HFF-Myc (cell line): ENCODE results near the gene LAMC1.

Experiments used
- DNase-seq: peaks from one replicate; pipeline ENCODE4 v3.0.0-alpha.2; 2011; ENCODE audit warnings: low read depth; ENCODE audit errors: extremely low read depth
- H3K4me3 ChIP-seq: replicated peaks from 2 replicates; pipeline ENCODE4 v1.5.1; 2011; ENCODE audit warnings: low read depth, mild to moderate bottlenecking, control low read depth, low read length
- TF ChIP-seq, protein P1 (sequence below): IDR thresholded peaks from 2 replicates; pipeline ENCODE4 v1.5.1; 2012; ENCODE audit warnings: mild to moderate bottlenecking, low read depth, low read length, control low read depth; ENCODE audit errors: missing control alignments

Gene LAMC1

DNA sequence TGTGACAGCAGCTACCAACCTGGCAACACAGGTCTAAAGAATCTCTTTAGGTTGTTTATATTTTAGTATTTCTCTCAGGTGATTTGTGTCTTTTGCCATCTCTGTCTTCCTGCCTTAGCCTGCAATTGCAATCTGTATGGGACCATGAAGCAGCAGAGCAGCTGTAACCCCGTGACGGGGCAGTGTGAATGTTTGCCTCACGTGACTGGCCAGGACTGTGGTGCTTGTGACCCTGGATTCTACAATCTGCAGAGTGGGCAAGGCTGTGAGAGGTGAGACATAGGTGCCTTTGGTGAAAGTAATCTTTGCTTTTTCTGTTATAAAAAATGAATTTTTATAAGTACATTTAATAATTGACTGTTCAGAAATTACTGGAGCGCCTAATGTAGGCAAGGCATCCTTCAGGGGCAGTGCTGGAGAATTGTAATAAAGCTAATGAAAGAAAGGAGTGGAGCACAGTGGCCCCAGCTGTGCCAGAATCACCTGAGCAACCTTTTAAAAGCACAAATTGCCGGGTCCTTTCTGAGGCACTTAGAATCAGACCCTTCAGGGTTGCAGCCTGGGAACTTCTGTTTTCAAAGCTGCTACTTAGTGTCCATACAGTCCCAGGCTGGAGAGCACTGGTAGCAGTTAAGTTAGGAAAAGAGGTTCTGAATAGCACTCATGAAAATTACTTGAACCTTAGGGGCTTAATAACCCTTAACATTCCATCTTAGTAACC lies 102.2 kb downstream of the LAMC1 start:
- no peak for DNase-seq
- no peak overlapping the region for H3K4me3 ChIP-seq
- TF ChIP-seq, protein P1, sequence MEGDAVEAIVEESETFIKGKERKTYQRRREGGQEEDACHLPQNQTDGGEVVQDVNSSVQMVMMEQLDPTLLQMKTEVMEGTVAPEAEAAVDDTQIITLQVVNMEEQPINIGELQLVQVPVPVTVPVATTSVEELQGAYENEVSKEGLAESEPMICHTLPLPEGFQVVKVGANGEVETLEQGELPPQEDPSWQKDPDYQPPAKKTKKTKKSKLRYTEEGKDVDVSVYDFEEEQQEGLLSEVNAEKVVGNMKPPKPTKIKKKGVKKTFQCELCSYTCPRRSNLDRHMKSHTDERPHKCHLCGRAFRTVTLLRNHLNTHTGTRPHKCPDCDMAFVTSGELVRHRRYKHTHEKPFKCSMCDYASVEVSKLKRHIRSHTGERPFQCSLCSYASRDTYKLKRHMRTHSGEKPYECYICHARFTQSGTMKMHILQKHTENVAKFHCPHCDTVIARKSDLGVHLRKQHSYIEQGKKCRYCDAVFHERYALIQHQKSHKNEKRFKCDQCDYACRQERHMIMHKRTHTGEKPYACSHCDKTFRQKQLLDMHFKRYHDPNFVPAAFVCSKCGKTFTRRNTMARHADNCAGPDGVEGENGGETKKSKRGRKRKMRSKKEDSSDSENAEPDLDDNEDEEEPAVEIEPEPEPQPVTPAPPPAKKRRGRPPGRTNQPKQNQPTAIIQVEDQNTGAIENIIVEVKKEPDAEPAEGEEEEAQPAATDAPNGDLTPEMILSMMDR: no peak

DNA sequence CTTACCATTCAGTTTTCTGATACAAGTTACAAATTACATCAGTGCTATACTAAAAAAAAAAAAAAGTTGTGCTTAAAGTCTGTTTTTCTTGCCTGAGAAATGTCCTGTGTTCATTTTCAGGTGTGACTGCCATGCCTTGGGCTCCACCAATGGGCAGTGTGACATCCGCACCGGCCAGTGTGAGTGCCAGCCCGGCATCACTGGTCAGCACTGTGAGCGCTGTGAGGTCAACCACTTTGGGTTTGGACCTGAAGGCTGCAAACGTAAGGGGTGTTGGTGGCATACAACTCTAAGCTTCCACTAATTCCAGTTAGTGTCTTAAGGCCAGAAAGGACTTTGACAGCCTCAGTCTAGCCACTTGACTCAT lies 102.8 kb downstream of the LAMC1 start:
- no peak overlapping the region for H3K4me3 ChIP-seq
- TF ChIP-seq, protein P1: no peak
- no peak for DNase-seq

DNA sequence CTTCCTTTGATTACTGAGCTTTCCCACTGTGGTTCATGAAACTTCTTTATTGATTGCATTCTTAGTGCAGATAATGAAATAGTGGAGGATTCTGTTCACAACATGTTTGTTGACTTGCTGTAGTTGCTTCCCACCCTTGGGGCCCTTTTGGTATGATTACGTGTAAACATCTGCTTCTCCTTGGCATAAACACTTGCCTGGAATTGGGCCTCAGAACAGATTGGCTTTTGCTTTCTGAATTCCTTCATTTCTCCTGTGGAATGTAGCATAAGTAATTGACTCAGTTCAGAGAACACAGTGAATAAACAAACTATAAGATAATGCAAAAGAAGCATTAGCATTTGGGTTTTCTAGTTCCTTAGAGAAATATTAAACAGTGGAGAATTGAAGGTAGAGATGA lies 103.3 kb downstream of the LAMC1 start:
- TF ChIP-seq, protein P1: no peak
- no peak for DNase-seq

DNA sequence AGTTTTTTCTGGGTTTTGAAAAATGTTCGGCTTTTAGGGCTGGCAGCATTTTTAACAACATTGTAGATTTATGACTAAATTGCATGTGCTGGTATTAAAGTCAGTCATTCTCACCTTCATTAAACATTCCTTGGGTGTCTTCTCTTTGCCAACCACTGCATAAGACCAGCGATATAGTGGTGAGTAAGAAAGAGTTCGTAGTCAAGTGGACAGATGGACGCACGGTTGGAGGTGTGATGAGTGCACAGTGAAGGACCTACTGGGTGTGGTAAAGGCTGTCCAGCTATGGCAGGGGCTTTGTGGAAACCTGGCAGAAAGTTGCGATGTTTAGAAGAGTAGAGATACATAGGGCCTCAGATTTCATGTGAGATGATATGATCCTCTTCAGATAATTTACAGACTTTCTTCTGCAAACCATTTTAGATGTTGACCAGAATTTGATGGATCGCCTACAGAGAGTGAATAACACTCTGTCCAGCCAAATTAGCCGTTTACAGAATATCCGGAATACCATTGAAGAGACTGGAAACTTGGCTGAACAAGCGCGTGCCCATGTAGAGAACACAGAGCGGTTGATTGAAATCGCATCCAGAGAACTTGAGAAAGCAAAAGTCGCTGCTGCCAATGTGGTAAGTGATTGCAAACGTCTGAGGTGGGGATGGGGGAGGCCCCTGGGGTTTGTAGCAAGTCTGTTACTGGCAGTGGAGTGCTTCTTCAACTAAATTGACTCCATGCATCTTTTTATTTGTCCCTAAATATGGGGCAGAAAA lies 106.9 kb downstream of the LAMC1 start:
- TF ChIP-seq, protein P1: no peak
- DNase-seq: no peak
- H3K4me3 ChIP-seq: no peak overlapping the region

More for the DNA sequence above, 103.3 kb downstream of the LAMC1 start:
- no peak overlapping the region for H3K4me3 ChIP-seq

DNA sequence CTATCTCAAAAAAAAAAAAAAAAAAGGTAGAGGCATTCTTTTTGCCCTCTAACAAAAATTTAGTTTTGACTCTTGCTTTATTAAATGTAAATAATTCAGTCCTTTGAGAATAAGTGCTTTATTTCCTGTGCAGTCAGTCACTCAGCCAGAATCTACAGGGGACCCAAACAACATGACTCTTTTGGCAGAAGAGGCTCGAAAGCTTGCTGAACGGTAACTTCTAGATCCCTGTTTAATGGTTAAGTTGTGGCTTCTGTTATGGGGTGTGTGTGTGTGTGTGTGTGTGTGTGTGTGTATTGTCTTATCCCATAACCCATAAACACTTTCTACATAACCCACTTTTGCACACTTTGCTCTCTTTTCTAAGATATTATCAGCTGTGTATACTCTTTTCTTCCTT lies 107.9 kb downstream of the LAMC1 start:
- TF ChIP-seq, protein P1: no peak
- no peak overlapping the region for H3K4me3 ChIP-seq
- DNase-seq: no peak

DNA sequence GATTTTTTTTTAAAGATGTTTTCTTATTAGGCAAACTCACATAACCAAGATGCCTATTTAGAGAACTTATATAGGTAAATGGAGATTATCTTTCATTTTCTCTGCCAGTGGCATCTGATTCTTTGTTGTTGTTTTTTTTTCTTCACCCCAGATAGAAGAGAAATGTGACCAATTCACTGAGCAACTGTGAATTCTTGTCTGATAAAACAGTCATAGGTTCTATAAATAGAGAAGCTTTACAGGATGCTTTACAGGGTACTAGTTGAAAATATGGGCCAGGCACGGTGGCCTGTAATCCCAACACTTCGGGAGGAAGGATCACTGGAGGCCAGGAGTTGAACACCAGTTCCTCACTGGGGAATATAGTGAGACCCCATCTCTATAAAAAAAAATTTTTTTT lies 112.1 kb downstream of the LAMC1 start:
- TF ChIP-seq, protein P1: no peak
- no peak for DNase-seq
- H3K4me3 ChIP-seq: no peak overlapping the region
